SIG-M5 treated with dmso at 0.1 percent for 504 hours (cell line): Measurements from ENCODE around the gene CUL1.

Experiments
- DNase-seq: peaks from one replicate; lab custom pipeline; 2025; ENCODE audit not compliant: unreplicated experiment; lab: John Stamatoyannopoulos, UW

CUL1 gene

GRCh38 chr7:148698397-148699023 is at the start of gene CUL1:
CUL1 (plus strand) TSS chr7:148698903; CDS start chr7:148730123, 31,220 bp downstream.
- DNase-seq: peak; percentile 66

GRCh38 chr7:148650232-148650858 is 48.4 kb upstream of the CUL1 start:
- no peak for DNase-seq

- no peak for DNase-seq
These were observed 45.9 kb upstream of the CUL1 start for GRCh38 chr7:148652773-148653172.

- DNase-seq: no peak
These were observed 40.8 kb upstream of the CUL1 start for GRCh38 chr7:148657929-148658328.

- no peak for DNase-seq
These were observed 37.2 kb upstream of the CUL1 start for GRCh38 chr7:148661471-148661870.

- no peak for DNase-seq
These were observed 36.1 kb upstream of the CUL1 start for GRCh38 chr7:148662646-148663045.

- DNase-seq: no peak
These were observed 34.4 kb upstream of the CUL1 start for GRCh38 chr7:148664324-148664723.

GRCh38 chr7:148665221-148665620 is 33.5 kb upstream of the CUL1 start:
- no peak for DNase-seq

GRCh38 chr7:148669927-148670326 is 28.8 kb upstream of the CUL1 start:
- DNase-seq: no peak

- DNase-seq: no peak
These were observed 28.3 kb upstream of the CUL1 start for GRCh38 chr7:148670374-148670773.

GRCh38 chr7:148670807-148671206 is 27.9 kb upstream of the CUL1 start:
- DNase-seq: peak; percentile 51

- peak; percentile 28 for DNase-seq
These were observed 26.7 kb upstream of the CUL1 start for GRCh38 chr7:148672041-148672440.

- DNase-seq: no peak
These were observed 24.0 kb upstream of the CUL1 start for GRCh38 chr7:148674689-148675088.

- no peak for DNase-seq
These were observed 22.4 kb upstream of the CUL1 start for GRCh38 chr7:148676291-148676690.

GRCh38 chr7:148681821-148682220 is 16.9 kb upstream of the CUL1 start:
- no peak for DNase-seq

GRCh38 chr7:148684289-148684830 is 14.3 kb upstream of the CUL1 start:
- no peak for DNase-seq

- no peak for DNase-seq
These were observed 12.3 kb upstream of the CUL1 start for GRCh38 chr7:148686312-148686937.

- DNase-seq: no peak
These were observed 11.1 kb upstream of the CUL1 start for GRCh38 chr7:148687555-148687954.

- DNase-seq: no peak
These were observed 10.2 kb upstream of the CUL1 start for GRCh38 chr7:148688526-148688925.

GRCh38 chr7:148693651-148694050 is 5.1 kb upstream of the CUL1 start:
- DNase-seq: no peak

GRCh38 chr7:148694631-148695030 is 4.1 kb upstream of the CUL1 start:
- DNase-seq: no peak

- DNase-seq: no peak
These were observed 2.8 kb upstream of the CUL1 start for GRCh38 chr7:148695953-148696352.
